Measurements from ENCODE around the gene ARL4A. TPM values are rescaled to one million over a fixed set of nuclear protein-coding genes. Genes with fewer than 3 reads are reported as not detected.

The ARL4A gene
- total and polyA plus RNA-seq, 7 donors, result 2.5 to 47.7 (median 7.4) TPM

DNA sequence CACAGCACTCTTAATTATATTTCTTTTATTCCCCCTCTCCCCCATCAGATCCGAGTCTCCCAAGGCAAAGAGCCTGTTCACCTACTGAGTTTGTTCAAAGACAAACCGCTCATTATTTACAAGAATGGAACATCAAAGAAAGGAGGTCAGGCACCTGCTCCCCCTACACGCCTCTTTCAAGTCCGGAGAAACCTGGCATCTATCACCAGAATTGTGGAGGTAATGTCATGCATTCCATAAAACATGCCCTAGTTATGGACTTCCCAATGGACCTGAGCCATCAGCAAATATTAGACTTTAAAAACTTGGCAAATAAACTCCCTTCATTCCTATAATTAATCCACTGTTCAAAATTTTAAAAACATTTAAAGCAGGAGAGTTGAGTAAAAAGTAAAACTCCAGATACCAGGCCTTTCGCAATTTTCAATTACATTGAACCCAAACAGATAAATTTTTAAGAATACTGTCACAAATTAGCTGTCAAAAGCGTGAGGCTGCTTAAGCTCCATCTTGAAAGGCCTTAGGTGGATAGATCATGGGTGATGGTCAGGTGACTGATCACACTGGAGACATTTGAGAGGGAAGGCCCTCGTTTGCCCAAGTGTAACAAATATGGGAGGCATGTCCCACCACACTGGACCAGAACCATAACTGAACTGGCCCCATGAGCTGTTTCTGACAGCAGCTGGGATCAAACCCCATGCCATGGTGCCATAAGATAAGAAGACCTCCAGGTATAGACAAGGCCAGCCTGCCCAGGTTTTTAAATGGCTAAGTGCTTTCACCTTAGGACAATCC is 46.9 kb upstream of the ARL4A start:
- WGBS, 3 donors, result 71 to 80% (median 74%) methylated on average over 7 of the region's 7 CpGs
- ATAC-seq, result no peak
- H3K4me3 ChIP-seq, result no peak overlapping the region
- H3K27me3 ChIP-seq (ENCODE audit: insufficient read depth in 3 of 3, low read length in 2 of 3), result no peaks in the 10 kb centered on the region
- H3K4me1 ChIP-seq, result no peaks in the 10 kb centered on the region
- intact Hi-C loops (cut with DNase I), result loop anchor here in 1 of 2 donors (5.0 kb wide), 1 partner anchor 622 kb away; no protein-coding TSS in a partner anchor
- TF ChIP-seq, protein P1, sequence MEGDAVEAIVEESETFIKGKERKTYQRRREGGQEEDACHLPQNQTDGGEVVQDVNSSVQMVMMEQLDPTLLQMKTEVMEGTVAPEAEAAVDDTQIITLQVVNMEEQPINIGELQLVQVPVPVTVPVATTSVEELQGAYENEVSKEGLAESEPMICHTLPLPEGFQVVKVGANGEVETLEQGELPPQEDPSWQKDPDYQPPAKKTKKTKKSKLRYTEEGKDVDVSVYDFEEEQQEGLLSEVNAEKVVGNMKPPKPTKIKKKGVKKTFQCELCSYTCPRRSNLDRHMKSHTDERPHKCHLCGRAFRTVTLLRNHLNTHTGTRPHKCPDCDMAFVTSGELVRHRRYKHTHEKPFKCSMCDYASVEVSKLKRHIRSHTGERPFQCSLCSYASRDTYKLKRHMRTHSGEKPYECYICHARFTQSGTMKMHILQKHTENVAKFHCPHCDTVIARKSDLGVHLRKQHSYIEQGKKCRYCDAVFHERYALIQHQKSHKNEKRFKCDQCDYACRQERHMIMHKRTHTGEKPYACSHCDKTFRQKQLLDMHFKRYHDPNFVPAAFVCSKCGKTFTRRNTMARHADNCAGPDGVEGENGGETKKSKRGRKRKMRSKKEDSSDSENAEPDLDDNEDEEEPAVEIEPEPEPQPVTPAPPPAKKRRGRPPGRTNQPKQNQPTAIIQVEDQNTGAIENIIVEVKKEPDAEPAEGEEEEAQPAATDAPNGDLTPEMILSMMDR (IDR thresholded peaks at IDR 0.05), result no peak
- no peak overlapping the region for H3K27ac ChIP-seq
- no peaks in the 10 kb centered on the region for H3K9me3 ChIP-seq
- DNase-seq, result no peak
- no peaks in the 10 kb centered on the region for H3K36me3 ChIP-seq (ENCODE audit: insufficient read depth in 1 of 2, low read depth in 1 of 2)

DNA sequence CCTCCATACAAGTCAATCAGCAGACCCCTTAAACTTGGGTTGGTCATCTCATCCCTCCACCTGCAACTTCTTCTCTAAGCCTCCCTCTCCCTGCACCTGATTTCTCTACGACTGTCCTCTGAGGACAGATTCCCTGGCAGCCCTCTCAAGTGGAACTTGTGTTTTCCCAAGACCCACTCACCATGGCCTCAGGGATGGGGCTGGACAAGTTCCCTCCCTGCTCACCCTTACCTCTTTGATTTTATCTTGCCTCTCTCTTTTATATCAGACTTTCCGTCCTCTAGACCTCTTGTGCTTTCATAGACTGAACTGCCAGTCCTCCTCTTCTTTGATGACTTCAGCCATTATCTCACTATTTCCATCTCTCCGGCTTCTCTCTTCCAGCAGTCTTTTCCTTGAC is 46.2 kb upstream of the ARL4A start:
- no peak overlapping the region for H3K27ac ChIP-seq
- TF ChIP-seq, protein P1 (IDR thresholded peaks at IDR 0.05), result no peak
- H3K36me3 ChIP-seq (ENCODE audit: insufficient read depth in 1 of 2, low read depth in 1 of 2), result no peaks in the 10 kb centered on the region
- ATAC-seq (no peak), DNase-seq (no peak)
- H3K27me3 ChIP-seq (ENCODE audit: insufficient read depth in 3 of 3, low read length in 2 of 3), result no peaks in the 10 kb centered on the region
- H3K4me1 ChIP-seq, result no peaks in the 10 kb centered on the region
- 85 to 88% (median 86%) methylated on average over 2 to 3 of the region's 3 CpGs for WGBS, 3 donors
- H3K9me3 ChIP-seq, result no peaks in the 10 kb centered on the region
- intact Hi-C loops (cut with DNase I), result loop anchor here in 1 of 2 donors (5.0 kb wide), 1 partner anchor 621 kb away; no protein-coding TSS in a partner anchor
- H3K4me3 ChIP-seq, result no peak overlapping the region

DNA sequence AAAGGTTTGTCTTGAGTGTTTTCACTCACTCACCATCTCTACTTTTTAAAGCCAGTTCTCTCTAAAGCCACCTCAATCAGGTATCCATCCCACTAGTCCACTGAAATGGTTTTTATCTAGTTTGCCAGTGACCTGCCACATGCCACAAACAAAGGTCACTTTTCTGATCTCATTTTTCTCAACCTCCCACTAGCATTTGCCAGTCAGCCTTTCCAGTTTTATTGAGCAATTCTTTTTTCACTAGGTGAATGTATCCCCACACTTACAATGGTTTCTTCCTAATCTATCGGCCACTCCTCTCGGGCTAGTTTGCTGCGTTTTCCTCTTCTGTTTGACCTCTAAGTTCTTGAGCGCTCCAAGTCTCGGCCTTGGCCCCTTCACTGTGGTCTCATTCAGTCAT is 44.9 kb upstream of the ARL4A start:
- no peak for DNase-seq
- ATAC-seq, result no peak
- intact Hi-C loops (cut with DNase I), result loop anchor here in 1 of 2 donors (5.0 kb wide), 1 partner anchor 620 kb away; no protein-coding TSS in a partner anchor
- Histone ChIP-seq H3K27me3 (ENCODE audit: insufficient read depth in 3 of 3, low read length in 2 of 3) (no peaks in the 10 kb centered on the region), H3K9me3 (no peaks in the 10 kb centered on the region), H3K36me3 (ENCODE audit: insufficient read depth in 1 of 2, low read depth in 1 of 2) (no peaks in the 10 kb centered on the region), H3K4me3 (no peak overlapping the region), H3K27ac (no peak overlapping the region), H3K4me1 (no peaks in the 10 kb centered on the region)
- WGBS, 3 donors, result 93 to 95% (median 94%) methylated on average over 5 of the region's 5 CpGs
- TF ChIP-seq, protein P1 (IDR thresholded peaks at IDR 0.05), result no peak

DNA sequence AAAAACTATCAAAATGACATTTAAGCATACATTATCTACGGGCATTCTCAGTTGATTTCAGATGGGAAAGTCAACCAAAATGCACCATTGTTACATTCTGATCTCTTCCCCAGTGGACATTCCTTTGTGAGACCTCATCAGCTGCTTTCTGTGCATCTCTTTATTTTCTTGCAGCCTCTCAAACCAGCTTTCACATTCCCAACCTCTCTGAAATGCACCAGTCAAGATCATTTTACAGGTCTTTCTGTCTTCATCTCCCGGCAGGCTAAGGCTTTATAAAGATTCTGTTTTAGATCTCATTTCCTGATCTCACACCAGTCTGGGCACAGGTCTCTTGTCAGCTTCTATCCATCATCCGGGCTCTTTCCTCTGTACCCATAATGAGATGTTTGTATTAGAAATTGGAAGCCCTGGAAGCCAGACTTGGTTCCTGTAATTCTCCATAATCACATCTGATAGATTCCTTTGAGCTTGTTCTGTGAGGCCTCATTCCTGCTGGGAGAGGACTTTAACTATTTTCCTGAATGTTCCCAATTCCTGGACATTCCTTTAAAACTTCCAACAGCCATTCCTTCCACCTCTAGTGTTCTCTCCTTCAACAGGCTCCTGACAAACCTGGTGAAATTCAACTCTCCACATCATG is 44.3 kb upstream of the ARL4A start:
- H3K27me3 ChIP-seq (ENCODE audit: insufficient read depth in 3 of 3, low read length in 2 of 3), result no peaks in the 10 kb centered on the region
- 73 to 79% (median 75%) methylated on average over 3 of the region's 3 CpGs for WGBS, 3 donors
- no peak for ATAC-seq
- H3K4me3 ChIP-seq, result no peak overlapping the region
- TF ChIP-seq, protein P1 (IDR thresholded peaks at IDR 0.05), result no peak
- intact Hi-C loops (cut with DNase I), result loop anchor here in 1 of 2 donors (5.0 kb wide), 1 partner anchor 619 kb away; no protein-coding TSS in a partner anchor
- no peak overlapping the region for H3K27ac ChIP-seq
- DNase-seq, result no peak
- no peaks in the 10 kb centered on the region for H3K36me3 ChIP-seq (ENCODE audit: insufficient read depth in 1 of 2, low read depth in 1 of 2)
- H3K4me1 ChIP-seq, result no peaks in the 10 kb centered on the region
- H3K9me3 ChIP-seq, result no peaks in the 10 kb centered on the region

All from psoas muscle (tissue), 8 donors.